AG10803 (cell line): ENCODE data around the gene PLA2G4D.

Source experiments
- DNase-seq: peaks from one replicate; pipeline ENCODE4 v3.0.0; 2010; ENCODE audit warnings: low read depth
- H3K4me3 ChIP-seq: 2 replicates; pipeline ENCODE4 v1.5.1; 2011; ENCODE audit warnings: mild to moderate bottlenecking, low read length, control low read depth
- CTCF ChIP-seq: conservative IDR thresholded peaks from 2 replicates; pipeline ENCODE4 v1.5.1; 2011; ENCODE audit warnings: mild to moderate bottlenecking, low read length, control low read depth, inconsistent platforms

PLA2G4D gene

DNA sequence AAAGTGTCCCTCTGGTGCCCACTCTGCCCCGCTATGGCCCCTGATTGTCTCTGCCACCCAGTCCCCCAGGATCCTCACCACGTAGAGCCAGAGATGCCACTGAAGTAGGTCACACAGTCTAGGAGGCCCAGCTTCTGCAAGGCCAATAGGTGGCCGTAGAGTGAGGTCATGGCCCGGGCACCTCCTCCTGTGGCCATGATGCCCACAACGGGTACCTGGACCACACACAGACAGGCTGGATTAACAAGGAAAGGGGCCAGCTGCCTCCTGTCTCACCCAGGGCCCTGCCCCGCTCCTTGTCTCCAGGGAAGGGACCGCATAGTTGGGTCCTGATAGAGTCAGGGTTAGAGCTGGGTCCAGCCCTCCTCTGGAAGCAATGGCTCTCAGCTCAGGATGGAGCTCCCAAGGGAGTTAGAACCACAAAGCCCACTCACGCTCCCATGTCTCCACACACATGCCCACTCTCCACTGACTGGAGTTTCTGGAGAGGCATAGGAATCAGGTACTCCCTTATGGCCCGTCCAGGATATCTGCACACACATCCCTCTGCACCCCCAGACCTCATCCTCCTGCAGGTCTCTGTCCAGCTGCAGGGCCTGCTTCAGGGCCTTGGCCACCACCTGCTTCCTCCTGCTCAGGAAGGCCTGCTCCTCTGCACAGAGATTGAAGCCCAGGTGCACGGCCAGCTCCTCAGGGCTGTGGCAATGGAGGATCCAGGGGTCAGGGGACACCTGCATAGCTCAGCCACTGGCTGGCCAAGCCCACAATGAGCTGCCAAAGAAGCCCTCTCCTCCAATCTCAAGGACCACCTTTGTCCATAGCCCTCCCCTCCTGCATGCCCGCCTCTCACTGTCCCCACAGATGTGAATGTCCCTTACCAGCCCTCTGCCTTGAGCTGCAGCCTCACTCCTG lies 13.2 kb downstream of the PLA2G4D start:
- no peak for DNase-seq
- no peak for TF ChIP-seq CTCF
- H3K4me3 ChIP-seq = no peak overlapping the region

- no peak for TF ChIP-seq CTCF
- no peak overlapping the region for H3K4me3 ChIP-seq
- DNase-seq = no peak
Measured at GRCh38 chr15:42080186-42080918, 14.0 kb downstream of the PLA2G4D start.

DNA sequence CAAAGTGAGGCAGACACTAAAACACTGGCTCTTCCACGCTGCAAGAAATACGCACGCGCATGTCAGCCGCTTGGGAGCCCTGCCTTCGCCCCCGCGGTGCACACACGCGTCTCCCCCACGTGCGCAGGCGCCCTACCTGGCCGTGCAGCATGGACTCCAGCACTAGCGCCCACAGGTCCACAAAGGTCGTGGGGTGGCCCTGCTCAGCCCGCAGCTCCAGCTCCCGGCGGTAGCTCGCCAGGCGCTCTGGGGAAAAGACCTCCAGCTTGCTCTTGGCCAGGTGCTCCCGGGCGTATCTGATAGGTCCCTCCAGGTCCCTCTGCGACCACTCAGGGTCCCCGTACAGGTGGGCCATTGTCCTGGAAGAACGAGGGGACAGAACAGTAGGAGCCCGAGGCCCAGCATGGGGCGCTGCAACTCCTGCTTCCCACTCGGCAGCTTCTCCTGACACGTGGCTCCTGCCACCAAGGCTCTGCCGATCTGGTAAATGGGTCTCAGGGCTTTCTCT lies 14.9 kb downstream of the PLA2G4D start:
- DNase-seq = no peak
- no peak overlapping the region for H3K4me3 ChIP-seq
- TF ChIP-seq CTCF = no peak

- no peak for DNase-seq
- no peak overlapping the region for H3K4me3 ChIP-seq
- no peak for TF ChIP-seq CTCF
Measured at GRCh38 chr15:42078903-42079302, 15.5 kb downstream of the PLA2G4D start.

GRCh38 chr15:42077689-42078088 lies 16.7 kb downstream of the PLA2G4D start:
- H3K4me3 ChIP-seq = no peak overlapping the region
- DNase-seq = no peak
- no peak for TF ChIP-seq CTCF

DNA sequence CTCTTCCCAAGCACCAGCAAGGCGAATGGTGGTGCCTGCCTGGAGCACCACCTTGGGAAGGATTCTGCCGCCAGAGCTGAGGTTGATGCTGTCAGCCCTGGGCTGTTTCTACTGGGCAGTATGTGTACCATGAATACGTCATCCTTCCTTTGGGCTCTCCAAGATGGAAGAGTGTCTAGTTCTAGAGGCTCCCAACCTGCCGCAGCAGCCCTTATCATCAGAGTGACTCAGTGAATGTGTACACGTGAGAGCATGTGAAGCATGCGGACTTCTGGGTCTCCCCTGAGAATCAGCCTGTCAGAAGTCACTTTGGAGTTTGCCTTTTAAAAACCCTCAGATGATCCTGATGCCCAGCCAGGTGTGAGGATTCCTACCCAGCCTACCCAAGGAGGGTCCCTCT lies 20.9 kb downstream of the PLA2G4D start:
- no peak overlapping the region for H3K4me3 ChIP-seq
- DNase-seq = no peak
- TF ChIP-seq CTCF = no peak
